ENCODE measurements around the gene RHBDL1.

GRCh38 chr16:634996-635395 lies 40.5 kb upstream of the RHBDL1 start:
- no peak for TF ChIP-seq MYC (IDR thresholded peaks at IDR 0.05; ENCODE audit: low read depth, low read length)
- TF ChIP-seq MYC (CRISPR knock-in tag; IDR thresholded peaks at IDR 0.05; ENCODE audit: borderline replicate concordance, low read depth): no peak
- no peak for TF ChIP-seq POLR2A (conservative IDR thresholded peaks at IDR 0.05)

Data from K562 (cell line).